Cardiac muscle cell (in vitro differentiated cells and primary cell): Measurements from ENCODE around the gene AUTS2. TPM values are rescaled to one million over a fixed set of nuclear protein-coding genes. Genes with fewer than 3 reads are reported as not detected.
A peak's percentile ranks its signal among the peaks of the same experiment; 100 is the strongest.

Source experiments
- DNase-seq, 2 donors: peaks; one replicate each; pipeline versions ENCODE4 v3.0.0 to v3.0.0-alpha.2; 2010 to 2017; ENCODE audit warnings: low read depth in 1 of 2, low spot score in 1 of 2
- H3K27ac ChIP-seq: fragments of 200-600 bp; sonication (generic); 2 replicates; pipeline ENCODE4 v1.5.1; 2016
- H3K27me3 ChIP-seq: fragments of 200-600 bp; sonication (generic); 2 replicates; pipeline ENCODE4 v1.6.0; 2016; ENCODE audit warnings: control low read depth
- H3K36me3 ChIP-seq: fragments of 200-600 bp; sonication (generic); 2 replicates; pipeline ENCODE4 v1.5.1; 2016; ENCODE audit warnings: control low read depth
- H3K4me1 ChIP-seq: fragments of 200-600 bp; sonication (generic); 2 replicates; pipeline ENCODE4 v1.8.1; 2017; ENCODE audit warnings: low read depth, mild to moderate bottlenecking, mixed run types
- H3K4me3 ChIP-seq: fragments of 200-600 bp; sonication (generic); 2 replicates; pipeline ENCODE4 v1.5.1; 2016; ENCODE audit warnings: mild to moderate bottlenecking
- H3K9me3 ChIP-seq: fragments of 200-600 bp; sonication (generic); 2 replicates; pipeline ENCODE4 v1.5.1; 2017; ENCODE audit warnings: low read depth, mild to moderate bottlenecking, control low read depth
- polyA plus RNA-seq: library from polyadenylated mRNA; unstranded; fragments of >200 nt; fragmentation: Nextera tagmentation; extraction: Ambion mirVana; gene quantifications from 2 replicates; pipeline ENCODE4 v1.2.1, GENCODE V29; 2016
- total RNA-seq: library from RNA; depleted of rRNA; stranded (reverse); fragments of >200 nt; gene quantifications from 2 replicates; pipeline ENCODE4 v1.2.3, GENCODE V29; 2016
- TF ChIP-seq, protein P1 (sequence below): IDR thresholded peaks from 2 replicates; pipeline ENCODE4 v1.5.1; 2012; ENCODE audit warnings: low read depth, mild to moderate bottlenecking, low read length

The AUTS2 gene
- total and polyA plus RNA-seq, 2 experiments from 2014 or later = 41.0 to 45.5 TPM

DNA sequence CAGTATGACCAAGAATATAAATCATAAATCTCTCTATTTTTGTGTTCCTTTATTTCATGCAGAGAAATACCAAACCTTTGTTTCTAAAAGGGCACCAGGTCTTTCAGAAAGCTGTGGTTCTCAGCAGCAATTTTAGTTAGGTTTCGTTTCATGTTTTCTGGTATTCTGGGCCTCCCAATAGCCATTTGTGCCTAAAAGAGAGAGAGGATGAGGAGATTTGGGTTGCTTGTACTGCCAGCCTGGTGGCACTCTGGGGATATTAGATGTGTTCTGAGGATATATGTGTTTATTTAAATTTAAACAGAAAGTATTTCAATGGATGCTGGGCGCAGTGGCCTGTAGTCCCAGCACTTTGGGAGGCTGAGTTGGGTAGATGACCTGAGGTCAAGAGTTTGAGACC is 471.7 kb downstream of the AUTS2 start:
- no peaks in the 10 kb centered on the region for H3K9me3 ChIP-seq
- no peaks in the 10 kb centered on the region for H3K36me3 ChIP-seq
- TF ChIP-seq, protein P1, sequence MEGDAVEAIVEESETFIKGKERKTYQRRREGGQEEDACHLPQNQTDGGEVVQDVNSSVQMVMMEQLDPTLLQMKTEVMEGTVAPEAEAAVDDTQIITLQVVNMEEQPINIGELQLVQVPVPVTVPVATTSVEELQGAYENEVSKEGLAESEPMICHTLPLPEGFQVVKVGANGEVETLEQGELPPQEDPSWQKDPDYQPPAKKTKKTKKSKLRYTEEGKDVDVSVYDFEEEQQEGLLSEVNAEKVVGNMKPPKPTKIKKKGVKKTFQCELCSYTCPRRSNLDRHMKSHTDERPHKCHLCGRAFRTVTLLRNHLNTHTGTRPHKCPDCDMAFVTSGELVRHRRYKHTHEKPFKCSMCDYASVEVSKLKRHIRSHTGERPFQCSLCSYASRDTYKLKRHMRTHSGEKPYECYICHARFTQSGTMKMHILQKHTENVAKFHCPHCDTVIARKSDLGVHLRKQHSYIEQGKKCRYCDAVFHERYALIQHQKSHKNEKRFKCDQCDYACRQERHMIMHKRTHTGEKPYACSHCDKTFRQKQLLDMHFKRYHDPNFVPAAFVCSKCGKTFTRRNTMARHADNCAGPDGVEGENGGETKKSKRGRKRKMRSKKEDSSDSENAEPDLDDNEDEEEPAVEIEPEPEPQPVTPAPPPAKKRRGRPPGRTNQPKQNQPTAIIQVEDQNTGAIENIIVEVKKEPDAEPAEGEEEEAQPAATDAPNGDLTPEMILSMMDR = no peak
- peaks cover 28% of the 10 kb centered on the region for H3K4me1 ChIP-seq
- H3K27me3 ChIP-seq = no peaks in the 10 kb centered on the region
- no peak for DNase-seq
- no peak overlapping the region for H3K4me3 ChIP-seq
- no peak overlapping the region for H3K27ac ChIP-seq

DNA sequence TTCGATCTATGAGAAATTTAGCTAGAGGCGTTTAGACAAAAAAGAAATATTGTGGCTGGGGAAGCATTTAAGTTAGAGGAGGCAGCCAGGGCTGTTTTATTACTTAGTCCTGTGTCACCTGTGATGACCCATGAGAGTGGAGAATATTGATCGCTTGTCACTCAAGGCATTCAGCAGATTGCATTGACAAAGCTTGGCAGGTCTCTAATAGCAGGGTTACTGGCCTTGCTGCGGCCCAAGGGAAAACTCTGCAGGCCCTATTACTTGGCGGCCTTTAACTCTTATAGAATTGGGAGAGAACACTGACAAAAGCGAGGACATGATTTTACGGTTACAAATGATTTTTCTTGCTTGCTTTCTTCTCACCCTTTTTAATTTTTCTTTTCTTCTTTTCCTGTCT is 473.5 kb downstream of the AUTS2 start:
- Histone ChIP-seq H3K27ac (peak overlapping the region; percentile 93), H3K9me3 (no peaks in the 10 kb centered on the region), H3K36me3 (no peaks in the 10 kb centered on the region), H3K4me1 (peaks cover 32% of the 10 kb centered on the region), H3K4me3 (no peak overlapping the region), H3K27me3 (no peaks in the 10 kb centered on the region)
- DNase-seq = no peak
- TF ChIP-seq, protein P1 = no peak

DNA sequence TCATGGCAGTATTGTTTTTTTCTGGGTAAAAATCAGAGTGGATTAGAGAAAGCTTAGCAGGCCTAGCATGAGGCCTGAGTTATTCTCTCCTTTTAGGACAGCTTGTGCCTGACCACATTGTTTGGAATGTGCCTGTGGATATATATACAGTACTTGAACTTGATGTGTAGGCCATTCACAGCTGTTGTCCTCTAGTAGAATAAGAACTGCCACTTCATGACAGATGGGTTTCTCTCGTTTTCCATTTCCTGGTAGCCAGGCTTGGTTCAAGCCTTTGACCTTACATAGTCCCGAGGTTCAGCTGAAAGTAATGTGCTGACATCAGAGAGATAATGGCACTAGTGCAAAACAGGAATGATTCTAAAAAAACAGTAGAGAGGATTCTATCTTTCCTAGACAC is 473.9 kb downstream of the AUTS2 start:
- Histone ChIP-seq H3K4me1 (peaks cover 32% of the 10 kb centered on the region), H3K27ac (peak overlapping the region; percentile 93)

DNA sequence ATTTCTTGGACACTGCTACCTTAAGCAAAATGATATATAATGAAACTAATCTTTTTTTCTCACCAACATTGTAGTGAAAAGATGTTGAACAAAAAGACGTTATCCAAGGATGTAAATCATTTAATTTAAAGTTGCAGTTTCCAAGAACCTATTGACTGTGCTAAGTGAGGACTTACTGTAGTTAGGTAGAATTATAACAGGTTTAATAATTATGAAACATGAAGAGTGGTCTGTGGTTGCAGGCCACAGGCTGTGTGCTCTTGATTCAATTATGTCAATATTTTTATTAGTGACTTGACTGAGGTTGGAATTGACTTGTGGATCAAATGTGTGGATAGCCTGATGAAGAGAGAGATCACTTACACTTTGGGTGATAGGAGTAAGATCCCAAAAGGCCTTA is 478.1 kb downstream of the AUTS2 start:
- DNase-seq = no peak
- H3K27ac ChIP-seq = no peak overlapping the region
- H3K4me3 ChIP-seq = no peak overlapping the region
- H3K27me3 ChIP-seq = no peaks in the 10 kb centered on the region
- H3K36me3 ChIP-seq = no peaks in the 10 kb centered on the region
- TF ChIP-seq, protein P1 = no peak
- no peaks in the 10 kb centered on the region for H3K9me3 ChIP-seq
- peaks cover 24% of the 10 kb centered on the region for H3K4me1 ChIP-seq

More for the DNA sequence above, 473.9 kb downstream of the AUTS2 start:
- Histone ChIP-seq H3K36me3 (no peaks in the 10 kb centered on the region), H3K27me3 (no peaks in the 10 kb centered on the region), H3K4me3 (no peak overlapping the region), H3K9me3 (no peaks in the 10 kb centered on the region)
- TF ChIP-seq, protein P1 = no peak
- peak; percentile 51 to 87 for DNase-seq

DNA sequence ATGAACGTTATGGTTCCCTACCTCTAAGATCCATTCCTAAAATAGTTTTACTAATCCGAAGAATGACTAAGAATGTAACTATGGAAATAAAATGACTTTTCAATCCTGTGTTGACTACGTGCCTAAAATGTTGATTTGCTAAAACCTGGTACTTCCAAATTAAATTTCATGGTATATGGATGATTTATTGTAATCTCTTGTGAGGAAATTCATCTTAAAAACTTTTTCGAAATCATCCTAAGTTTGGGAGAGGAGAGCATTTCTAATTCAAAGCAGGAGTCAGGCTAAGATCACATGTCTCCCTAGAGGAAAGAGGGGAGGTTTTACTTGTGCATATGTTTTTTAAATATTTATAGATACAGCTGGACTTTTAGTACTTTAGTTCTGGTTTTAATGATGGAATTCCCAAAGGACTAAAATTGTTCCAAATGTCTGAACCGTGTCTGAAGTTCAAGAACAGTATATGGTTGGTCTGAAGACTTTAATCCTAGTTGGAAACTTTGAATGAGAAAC is 483.9 kb downstream of the AUTS2 start:
- TF ChIP-seq, protein P1 = no peak
- Histone ChIP-seq H3K4me1 (peaks cover 5% of the 10 kb centered on the region), H3K9me3 (no peaks in the 10 kb centered on the region), H3K4me3 (no peak overlapping the region), H3K27ac (no peak overlapping the region), H3K27me3 (no peaks in the 10 kb centered on the region), H3K36me3 (no peaks in the 10 kb centered on the region)
- no peak for DNase-seq
